ENCODE results near the gene DGCR6L.
"Not testable (repeated sequence)": the region's sequence is repeated elsewhere in the genome, so short reads cannot be mapped to it uniquely, and the experiment has no call there.

DGCR6L gene

DNA sequence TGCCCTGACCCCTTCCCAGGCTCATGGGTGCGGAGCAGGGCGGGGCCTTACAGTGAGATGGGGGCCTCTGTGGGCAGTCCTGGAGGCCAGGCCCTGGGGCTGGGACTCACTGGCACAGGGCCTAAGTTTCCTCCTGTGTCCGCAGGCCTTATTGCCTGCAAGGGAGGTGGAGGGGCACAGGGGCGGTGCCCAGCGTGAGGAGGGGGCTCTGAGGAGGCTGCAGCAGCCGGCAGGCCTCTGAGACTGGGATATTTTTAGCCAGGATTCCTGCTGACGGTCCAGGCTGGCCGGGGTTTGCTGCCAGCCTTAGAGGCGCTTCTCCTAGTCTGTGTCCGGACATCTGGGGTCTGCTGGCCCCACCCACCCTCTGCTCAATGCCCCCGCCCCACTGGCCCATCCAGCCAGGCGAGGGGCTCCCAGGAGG lies 46.1 kb downstream of the DGCR6L start:
- DNase-seq = no peak

DNA sequence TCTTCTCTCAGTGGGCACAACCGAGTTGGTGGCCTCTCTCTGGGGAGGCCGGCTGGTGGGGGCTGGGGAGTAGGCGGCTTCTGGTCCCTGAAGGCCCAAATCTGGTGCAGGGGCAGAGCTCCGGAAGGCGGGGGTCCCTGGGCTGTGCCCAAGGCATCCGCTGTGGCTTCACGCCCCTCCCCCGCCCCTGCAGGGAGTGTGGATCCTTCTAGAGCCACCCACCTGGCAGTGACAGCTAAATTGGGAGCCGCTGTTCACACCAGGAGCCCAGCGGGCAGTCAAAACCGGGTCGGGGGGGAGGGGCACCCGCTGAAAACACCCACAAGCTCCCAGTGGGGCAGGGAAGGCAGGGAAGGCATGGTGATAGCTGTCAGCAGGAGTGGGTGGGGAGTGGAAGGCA lies 47.2 kb downstream of the DGCR6L start:
- no peak for DNase-seq

GRCh38 chr22:20272174-20272573 lies 47.7 kb downstream of the DGCR6L start:
- no peak for DNase-seq

GRCh38 chr22:20271114-20271994 lies 48.5 kb downstream of the DGCR6L start:
- DNase-seq = no peak

- not testable (repeated sequence) for DNase-seq
Measured at GRCh38 chr22:20270190-20271113, 49.4 kb downstream of the DGCR6L start.

DNA sequence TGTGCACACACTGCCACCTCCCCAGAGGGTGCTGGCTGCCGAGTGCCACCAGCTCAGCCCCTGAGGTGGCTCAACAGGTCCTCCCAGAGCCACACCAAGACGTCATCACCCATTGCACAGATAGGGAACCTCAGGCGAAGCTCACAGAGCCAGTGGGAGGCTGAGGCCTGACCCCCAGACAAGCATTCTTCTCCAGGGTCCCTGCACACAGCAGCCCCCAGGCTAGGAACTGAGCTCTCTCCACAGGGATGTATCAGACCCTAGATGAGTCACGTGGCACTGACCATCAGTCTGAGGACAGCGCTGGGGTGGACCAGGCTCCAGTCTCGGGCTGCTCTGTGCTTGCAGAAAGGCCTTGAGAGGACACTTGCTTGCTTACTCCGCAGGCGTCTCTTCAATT lies 50.2 kb downstream of the DGCR6L start:
- not testable (repeated sequence) for DNase-seq

- DNase-seq = not testable (repeated sequence)
Measured at GRCh38 chr22:20269201-20269600, 50.7 kb downstream of the DGCR6L start.

DNA sequence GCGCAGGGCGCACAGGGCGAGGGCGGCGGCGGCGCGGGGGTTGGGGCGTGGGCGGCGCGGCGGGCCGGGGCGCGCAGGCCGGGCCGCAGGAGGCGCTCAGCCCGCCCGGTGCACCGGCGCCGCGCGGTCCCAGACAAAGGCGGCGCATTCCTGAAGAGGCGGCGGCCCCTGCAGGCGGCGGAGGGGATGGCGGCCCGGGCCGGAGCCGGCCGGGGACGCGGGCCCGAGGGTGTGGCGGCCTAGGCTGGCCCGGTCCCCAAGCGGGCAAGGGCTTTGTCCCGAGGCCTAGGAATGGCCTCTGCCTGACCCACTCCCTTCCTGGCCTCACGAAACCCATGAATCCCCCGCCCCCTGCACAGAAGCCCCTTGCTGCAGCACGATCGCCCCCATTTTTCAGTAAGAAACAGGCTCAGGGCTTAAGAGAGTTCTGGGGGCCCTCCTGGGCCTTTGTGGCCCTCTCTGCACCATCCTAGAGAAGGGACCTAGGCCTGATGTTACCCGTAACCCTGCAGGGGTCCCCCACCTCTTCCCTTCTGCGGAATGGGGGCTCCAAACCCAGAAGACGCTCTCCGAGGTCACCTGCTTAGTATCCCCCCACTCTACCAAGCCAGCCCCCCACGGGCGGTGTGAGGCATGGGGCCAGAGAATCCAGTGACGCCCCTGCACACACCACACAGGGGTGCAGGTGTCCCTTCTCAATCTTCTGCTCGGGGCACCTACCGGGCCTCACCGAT lies 51.4 kb downstream of the DGCR6L start, which contains the start of gene RTN4R:
Gene RTN4R, minus strand, starts transcription at position 40 of the 734 bp plus-strand sequence. CDS start 226 bp downstream, outside the sequence.
- no peak for DNase-seq

DNA sequence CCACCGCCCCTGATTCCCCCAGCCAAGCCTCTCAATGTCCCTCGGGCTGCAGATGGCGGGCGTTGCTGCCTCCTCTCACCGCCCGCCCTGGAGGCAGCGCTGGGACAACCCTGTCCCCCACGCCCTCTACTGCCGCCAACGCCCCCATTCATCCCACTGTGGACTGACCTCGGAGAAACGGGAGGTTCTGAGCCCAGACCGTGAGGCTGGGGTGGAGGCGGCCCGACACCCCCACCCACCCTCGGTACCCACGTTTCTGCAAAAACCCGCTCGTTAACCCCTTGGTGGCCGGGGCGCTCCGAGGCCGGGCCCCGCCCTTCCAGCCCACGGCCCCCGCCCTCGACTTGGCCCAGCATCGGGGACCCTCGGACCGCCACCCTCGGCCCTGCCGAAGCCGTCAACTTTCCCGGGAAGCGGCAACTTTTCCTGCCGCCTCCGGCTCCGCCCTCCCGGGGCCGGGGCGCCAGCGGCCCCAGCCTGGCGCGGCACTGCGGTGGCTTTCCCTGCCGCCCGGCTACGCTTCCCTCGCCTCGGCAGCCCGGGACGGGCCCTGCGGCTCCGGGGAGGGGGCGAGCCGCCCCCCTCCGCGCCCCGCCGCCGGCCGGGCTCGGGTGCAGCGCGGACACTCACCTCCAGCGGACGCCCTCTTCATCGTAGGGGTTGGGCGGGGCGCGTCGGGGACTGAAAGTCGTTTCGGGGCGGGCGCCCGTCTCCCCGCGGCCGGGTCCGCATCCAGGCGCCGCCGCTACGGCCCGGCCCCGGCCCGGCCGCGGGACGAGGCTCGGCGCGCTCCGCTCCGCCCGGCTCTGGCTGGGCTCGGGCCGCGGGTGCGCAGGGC lies 52.2 kb downstream of the DGCR6L start:
- DNase-seq = no peak

DNA sequence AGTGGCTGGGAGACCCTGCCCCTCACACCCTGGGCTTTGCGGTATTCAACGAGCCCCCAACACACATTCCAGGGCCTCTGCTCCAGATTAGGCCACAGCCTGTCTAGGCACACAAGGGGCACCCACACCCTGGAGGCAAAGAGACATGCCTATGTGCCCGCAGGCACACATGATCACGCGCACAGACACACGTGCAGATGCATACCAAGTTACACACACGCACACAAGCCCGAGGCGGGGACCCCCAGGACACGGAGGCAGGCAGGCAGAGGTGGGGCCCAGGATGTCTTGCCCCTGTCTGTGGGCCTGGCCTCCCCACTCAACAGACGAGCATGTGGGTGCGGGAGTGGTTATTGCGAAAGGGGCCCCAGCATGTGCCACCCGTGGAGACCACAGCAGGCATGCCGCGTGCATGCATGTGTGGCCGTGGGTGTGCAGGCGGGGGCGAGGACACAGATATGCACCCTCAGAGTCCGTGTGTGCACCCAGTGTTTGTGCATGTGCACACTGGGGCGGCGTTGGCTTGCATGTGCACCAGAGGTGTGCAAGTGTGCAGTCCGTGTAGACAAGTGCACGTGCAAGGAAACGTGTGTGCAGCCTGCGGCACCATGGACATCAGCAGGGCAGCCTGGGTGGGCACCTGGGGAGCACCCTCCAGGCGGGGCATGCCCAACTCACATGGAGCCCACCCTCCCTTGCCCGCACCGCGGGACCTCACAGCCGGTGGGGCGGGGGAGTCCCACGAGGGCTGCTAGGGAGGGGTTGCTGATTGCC lies 53.0 kb downstream of the DGCR6L start:
- DNase-seq = not testable (repeated sequence)

- not testable (repeated sequence) for DNase-seq
Measured at GRCh38 chr22:20265772-20266666, 53.8 kb downstream of the DGCR6L start.

DNA sequence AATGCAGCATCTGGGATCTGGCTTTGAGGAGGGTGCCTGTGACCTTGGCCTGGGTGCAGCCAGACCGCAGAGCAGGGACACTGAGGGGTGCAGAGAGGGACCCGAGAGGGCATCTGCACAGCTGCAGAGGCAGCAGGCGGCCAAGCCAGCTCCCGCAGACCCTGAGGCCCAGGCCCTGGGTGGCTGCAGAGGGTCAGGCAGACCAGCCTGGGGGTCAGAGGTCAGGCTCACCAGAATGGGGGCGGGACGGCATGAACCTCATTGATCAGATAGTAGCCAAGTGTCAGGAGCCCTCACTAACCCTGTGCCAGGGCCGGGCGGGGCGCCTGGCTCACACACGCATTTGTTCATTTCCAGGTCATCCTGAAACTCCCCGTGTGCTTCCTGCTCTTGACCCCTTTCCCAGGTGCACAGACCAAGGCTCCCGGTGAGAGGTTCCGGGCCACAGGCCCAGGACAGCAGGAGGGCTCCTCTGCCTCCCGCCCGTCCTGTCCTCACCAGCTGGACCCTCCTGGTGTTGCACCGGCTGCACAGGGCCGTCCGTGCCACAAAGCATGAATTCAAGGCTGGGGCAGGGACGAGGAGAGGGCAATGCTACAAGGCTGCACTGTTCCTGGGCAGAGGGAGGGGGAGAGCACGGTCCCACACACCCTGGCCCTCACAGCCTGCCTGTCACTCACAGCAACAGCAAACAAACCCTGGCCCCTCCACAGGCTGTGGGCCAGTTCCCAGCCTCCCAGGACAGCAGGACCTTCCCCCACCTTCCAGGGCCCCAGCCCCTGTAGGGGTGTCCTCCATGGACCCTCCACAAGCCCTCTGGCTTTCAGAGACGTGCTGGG lies 55.0 kb downstream of the DGCR6L start:
- DNase-seq = no peak

Data from NCI-H748 treated with DMSO at 0.1 percent for 48 hours (cell line).